ENCODE measurements around the gene PSMB9.

Gene PSMB9

DNA sequence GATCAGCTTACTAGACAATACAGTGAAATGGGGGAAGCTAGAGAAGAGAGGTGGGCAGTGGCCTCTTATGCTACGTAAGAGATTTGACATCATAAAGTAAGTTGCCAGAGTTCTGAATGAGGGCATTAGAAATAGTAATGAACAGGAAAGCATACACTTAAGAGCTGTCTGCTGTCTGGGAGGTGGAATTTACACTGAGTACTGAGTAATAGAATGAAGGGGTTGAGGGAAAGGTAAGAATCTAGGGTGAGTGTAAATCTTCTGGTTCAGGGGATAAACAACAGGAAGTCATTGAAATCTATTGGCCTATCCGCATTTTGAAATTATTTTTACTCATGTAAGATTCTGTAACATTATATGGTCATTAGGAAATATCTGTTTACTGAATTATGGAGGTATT lies 51.1 kb downstream of the PSMB9 start:
- DNase-seq (ENCODE audit: low read depth, low spot score): no peak

DNA sequence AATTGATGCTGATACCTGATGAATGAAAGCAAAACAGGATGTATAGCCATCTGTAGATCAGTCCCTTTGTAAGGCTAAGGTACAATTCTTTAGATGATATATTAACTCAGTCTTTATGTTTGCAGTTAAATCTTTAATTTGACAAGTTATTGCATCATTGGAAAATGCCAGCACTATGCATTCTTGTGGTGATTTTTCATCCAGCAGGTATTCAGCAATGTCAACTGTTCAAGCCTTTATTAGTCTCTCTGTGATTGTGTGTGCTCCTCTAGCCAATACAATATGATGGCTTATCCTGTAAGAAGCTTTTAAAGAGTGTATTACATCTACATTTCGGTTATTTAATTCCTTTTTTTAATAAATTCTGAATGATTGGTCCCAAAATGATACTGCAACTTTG lies 52.5 kb downstream of the PSMB9 start:
- no peak for DNase-seq (ENCODE audit: low read depth, low spot score)

DNA sequence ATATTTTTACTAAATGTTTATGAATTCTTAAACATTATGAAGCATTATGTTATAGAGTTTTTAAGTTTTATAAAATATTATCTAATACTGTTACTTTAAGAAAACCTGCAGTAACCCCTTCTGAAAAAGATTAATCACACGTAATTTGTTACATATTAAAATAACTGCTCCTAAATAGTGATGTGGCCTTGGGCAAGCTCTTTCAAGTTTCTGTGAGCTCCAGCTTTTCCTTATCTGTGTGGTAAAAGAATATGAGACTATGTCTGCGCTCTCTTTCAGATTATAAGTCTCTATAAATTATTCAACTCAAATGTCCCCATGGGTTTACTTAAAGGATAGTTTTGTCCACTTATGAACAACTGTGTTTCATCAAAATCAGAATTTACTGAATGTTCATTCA lies 54.9 kb downstream of the PSMB9 start:
- DNase-seq (ENCODE audit: low read depth, low spot score): no peak

All from activated CD4-positive, CD25-positive, alpha-beta regulatory T cell treated with anti-CD3 and anti-CD28 coated beads, Interleukin-2, amount 50 U/mL, for 16 hours (primary cell).